ENCODE data around the gene TNFRSF1B.

DNA sequence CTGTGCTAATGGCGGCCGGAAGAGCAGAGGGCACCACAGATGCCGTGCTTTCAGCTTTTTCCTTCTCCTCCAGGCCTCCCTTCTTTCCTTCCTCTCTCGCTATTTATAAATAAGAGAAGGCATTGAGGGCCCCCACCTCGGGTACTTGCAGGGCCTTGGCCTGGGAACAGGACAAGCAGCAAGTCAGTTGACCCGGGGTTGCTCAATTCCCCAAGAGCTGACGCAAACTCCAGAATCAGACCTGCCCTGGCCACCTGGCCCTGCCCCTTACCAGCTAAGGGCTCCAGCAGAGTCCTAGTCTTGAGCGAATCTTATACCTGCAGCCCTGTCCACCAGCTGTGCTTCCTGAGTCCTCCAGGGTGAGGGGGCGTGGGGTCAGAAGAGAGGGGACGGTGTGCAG lies 13.5 kb downstream of the TNFRSF1B start:
- TF ChIP-seq, protein P1, sequence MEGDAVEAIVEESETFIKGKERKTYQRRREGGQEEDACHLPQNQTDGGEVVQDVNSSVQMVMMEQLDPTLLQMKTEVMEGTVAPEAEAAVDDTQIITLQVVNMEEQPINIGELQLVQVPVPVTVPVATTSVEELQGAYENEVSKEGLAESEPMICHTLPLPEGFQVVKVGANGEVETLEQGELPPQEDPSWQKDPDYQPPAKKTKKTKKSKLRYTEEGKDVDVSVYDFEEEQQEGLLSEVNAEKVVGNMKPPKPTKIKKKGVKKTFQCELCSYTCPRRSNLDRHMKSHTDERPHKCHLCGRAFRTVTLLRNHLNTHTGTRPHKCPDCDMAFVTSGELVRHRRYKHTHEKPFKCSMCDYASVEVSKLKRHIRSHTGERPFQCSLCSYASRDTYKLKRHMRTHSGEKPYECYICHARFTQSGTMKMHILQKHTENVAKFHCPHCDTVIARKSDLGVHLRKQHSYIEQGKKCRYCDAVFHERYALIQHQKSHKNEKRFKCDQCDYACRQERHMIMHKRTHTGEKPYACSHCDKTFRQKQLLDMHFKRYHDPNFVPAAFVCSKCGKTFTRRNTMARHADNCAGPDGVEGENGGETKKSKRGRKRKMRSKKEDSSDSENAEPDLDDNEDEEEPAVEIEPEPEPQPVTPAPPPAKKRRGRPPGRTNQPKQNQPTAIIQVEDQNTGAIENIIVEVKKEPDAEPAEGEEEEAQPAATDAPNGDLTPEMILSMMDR (IDR thresholded peaks at IDR 0.05; ENCODE audit: low read depth, low read length, poor library complexity, severe bottlenecking): no peak
- TF ChIP-seq EZH2phosphoT487 (IDR thresholded peaks at IDR 0.05; ENCODE audit: borderline replicate concordance, low read length): no peak

Measured in DOHH2 (cell line).